Measurements from ENCODE around the gene ARHGEF7.
"Not testable (repeated sequence)": the region's sequence is repeated elsewhere in the genome, so short reads cannot be mapped to it uniquely, and the experiment has no call there.

The ARHGEF7 gene

GRCh38 chr13:111115061-111115964 lies at the start of gene ARHGEF7:
Gene ARHGEF7 (plus strand): TSS chr13:111115310. CDS start chr13:111115527, 217 bp downstream.
- TF ChIP-seq CTCF (conservative IDR thresholded peaks at IDR 0.05) (no peak), ZFX (IDR thresholded peaks at IDR 0.05) (no peak)
- H3K27ac ChIP-seq = no peak within 1 kb of the TSS

DNA sequence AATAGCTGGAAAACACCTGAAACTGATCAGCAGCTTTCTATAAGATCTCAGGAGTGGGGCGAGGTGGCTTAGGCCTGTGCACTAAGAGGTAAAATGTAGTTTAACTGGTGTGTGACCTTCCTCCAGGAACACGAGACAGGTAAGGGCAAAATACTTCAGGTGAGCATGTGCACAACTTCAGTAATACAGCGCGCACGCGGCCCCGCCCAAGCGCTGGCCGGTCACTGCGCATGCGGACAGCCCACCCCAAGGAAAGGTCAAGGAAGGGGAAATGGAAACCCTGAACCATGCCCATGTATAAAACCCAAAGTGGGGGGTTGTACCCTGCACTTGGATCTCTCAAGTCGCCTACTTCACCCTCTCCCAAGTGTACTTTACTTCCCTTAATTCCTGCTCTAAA lies 49.4 kb upstream of the ARHGEF7 start:
- TF ChIP-seq ZFX (IDR thresholded peaks at IDR 0.05) (no peak), CTCF (conservative IDR thresholded peaks at IDR 0.05) (no peak)

DNA sequence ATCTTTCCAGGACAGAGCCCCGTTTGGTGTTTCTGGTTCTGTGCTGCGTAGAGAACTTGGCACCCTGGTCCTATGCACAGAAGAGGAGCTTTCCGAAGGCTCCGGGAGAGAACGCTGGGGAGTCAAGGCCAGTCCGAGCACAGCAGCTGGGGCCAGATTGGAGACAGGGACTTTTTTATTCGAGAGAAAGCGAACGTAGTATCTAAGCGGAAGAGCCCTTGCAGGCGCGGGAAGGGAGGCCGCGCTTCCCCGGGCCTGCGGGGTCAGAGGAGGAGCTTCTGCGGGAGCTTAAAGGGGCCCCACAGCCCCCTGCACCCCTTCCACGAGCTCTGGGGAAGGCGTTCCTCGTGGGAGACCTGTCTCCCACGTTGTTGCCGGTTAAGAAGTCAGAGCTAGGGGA lies 48.6 kb upstream of the ARHGEF7 start:
- H3K27ac ChIP-seq = no peak overlapping the region
- TF ChIP-seq ZFX (IDR thresholded peaks at IDR 0.05) (no peak), CTCF (conservative IDR thresholded peaks at IDR 0.05) (no peak)

More for the DNA sequence above, 49.4 kb upstream of the ARHGEF7 start:
- H3K27ac ChIP-seq = no peak overlapping the region

GRCh38 chr13:111068009-111068350 lies 47.1 kb upstream of the ARHGEF7 start:
- no peak overlapping the region for H3K27ac ChIP-seq
- TF ChIP-seq ZFX (IDR thresholded peaks at IDR 0.05) (no peak), CTCF (conservative IDR thresholded peaks at IDR 0.05) (peak; percentile 44)

DNA sequence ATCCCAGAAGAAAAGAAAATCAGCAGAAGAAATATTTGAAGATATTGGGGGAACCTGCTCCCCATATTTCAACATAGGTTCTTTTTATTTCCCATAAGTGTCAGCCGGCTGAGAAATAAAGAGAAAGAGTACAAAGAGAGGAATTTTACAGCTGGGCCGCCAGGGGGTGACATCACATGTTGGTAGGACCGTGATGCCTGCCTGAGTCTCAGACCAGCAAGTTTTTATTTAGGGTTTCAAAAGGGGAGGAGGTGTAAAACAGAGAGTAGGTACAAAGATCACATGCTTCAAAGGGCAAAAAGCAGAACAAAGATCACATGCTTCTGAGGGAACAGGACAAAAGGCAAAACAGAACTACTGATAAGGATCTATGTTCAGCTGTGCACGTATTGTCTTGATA lies 44.0 kb upstream of the ARHGEF7 start:
- peak; percentile 35 for TF ChIP-seq CTCF (conservative IDR thresholded peaks at IDR 0.05)
- H3K27ac ChIP-seq = not testable (repeated sequence)

GRCh38 chr13:111071526-111071925 lies 43.6 kb upstream of the ARHGEF7 start:
- not testable (repeated sequence) for H3K27ac ChIP-seq

DNA sequence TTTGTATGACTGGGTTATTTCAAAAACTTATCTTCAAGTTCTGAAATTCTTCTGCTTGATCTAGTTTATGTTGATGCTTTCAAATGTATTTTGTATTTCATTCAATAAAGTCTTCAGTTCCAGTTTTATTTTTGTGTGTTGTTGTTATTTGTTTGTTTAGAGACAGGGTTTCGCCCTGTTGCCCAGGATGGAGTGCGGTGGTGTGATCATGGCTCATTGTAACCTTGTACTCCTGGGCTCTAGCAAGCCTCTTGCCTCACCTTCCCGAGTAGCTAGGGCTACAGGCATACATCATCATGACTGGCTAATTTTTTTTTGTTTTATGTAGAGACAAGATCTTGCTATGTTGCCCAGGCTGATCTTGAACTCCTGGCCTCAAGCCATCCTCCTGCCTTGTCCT lies 40.3 kb upstream of the ARHGEF7 start:
- TF ChIP-seq ZFX (IDR thresholded peaks at IDR 0.05) (no peak), CTCF (conservative IDR thresholded peaks at IDR 0.05) (no peak)
- H3K27ac ChIP-seq = no peak overlapping the region

Data from C4-2B (cell line).